GM12864 (cell line): ENCODE measurements around the gene HVCN1.

Source experiments
- DNase-seq: peaks from one replicate; pipeline ENCODE4 v3.0.0-alpha.2; 2011; ENCODE audit warnings: low read depth
- H3K4me3 ChIP-seq: 2 replicates; pipeline ENCODE4 v1.5.1; 2011; ENCODE audit warnings: mild to moderate bottlenecking, low read depth, low read length, control low read depth
- CTCF ChIP-seq: IDR thresholded peaks from 2 replicates; pipeline ENCODE4 v1.5.1; 2011; ENCODE audit warnings: low read depth, mild to moderate bottlenecking, moderate library complexity, low read length, control low read depth, inconsistent platforms; ENCODE audit errors: missing control alignments

The HVCN1 gene

GRCh38 chr12:110699591-110700445 lies 10.9 kb upstream of the HVCN1 start:
- no peak overlapping the region for H3K4me3 ChIP-seq
- no peak for TF ChIP-seq CTCF
- no peak for DNase-seq

- DNase-seq, result peak; percentile 89
- TF ChIP-seq CTCF, result peak; percentile 91
- no peak overlapping the region for H3K4me3 ChIP-seq
Measured at GRCh38 chr12:110698171-110698902, 9.4 kb upstream of the HVCN1 start.

- no peak for TF ChIP-seq CTCF
- no peak for DNase-seq
- no peak overlapping the region for H3K4me3 ChIP-seq
Measured at GRCh38 chr12:110697236-110697635, 8.3 kb upstream of the HVCN1 start.

- DNase-seq, result no peak
- no peak overlapping the region for H3K4me3 ChIP-seq
- TF ChIP-seq CTCF, result no peak
Measured at GRCh38 chr12:110696283-110696682, 7.4 kb upstream of the HVCN1 start.

- H3K4me3 ChIP-seq, result no peak overlapping the region
- no peak for TF ChIP-seq CTCF
- no peak for DNase-seq
Measured at GRCh38 chr12:110694330-110694901, 5.5 kb upstream of the HVCN1 start.

- DNase-seq, result no peak
- TF ChIP-seq CTCF, result no peak
- H3K4me3 ChIP-seq, result no peak overlapping the region
Measured at GRCh38 chr12:110693731-110694130, 4.8 kb upstream of the HVCN1 start.
